Measurements from ENCODE around the gene DALRD3. TPM values are rescaled to one million over a fixed set of nuclear protein-coding genes. Genes with fewer than 3 reads are reported as not detected.

Gene DALRD3
- total and polyA plus RNA-seq, 4 donors: 7.9 to 10.6 (median 9.3) TPM

DNA sequence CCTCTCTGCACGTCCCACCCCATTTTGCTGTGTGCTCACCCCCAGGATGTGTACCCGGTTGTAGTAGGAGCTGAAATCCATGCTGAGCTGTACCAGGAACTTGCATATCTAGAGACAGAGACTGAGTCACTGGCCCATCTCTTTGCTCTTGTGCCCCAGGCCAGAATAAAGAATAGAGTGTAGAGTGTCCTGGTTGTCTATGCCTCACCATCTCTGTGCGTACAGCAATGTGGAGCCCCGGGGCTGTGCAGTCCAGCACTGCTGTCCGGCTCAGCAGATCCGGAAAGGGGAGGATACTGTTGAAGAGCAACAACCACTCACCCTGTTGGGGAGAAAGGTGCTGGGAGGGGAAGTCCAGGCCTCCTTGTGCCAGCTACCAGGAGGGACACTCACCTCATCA, 2.6 kb downstream of the DALRD3 start (continued):
- no peak for TF ChIP-seq ATF3 (IDR thresholded peaks at IDR 0.05)
- no peak for TF ChIP-seq RXRA (IDR thresholded peaks at IDR 0.05)
- TF ChIP-seq TAF1 (conservative IDR thresholded peaks at IDR 0.05): no peak
- TF ChIP-seq, protein P1, sequence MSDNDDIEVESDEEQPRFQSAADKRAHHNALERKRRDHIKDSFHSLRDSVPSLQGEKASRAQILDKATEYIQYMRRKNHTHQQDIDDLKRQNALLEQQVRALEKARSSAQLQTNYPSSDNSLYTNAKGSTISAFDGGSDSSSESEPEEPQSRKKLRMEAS (IDR thresholded peaks at IDR 0.05): no peak
- no peak for TF ChIP-seq REST (IDR thresholded peaks at IDR 0.05)
- no peak for TF ChIP-seq NR2F2 (IDR thresholded peaks at IDR 0.05)

GRCh38 chr3:49015072-49015471, 3.3 kb downstream of the DALRD3 start:
- no peak for DNase-seq (ENCODE audit: low spot score)
- no peak for TF ChIP-seq FOXA2 (IDR thresholded peaks at IDR 0.05)
- TF ChIP-seq, protein P1 (IDR thresholded peaks at IDR 0.05): no peak
- TF ChIP-seq ATF3 (IDR thresholded peaks at IDR 0.05): no peak
- no peak for TF ChIP-seq NR2F2 (IDR thresholded peaks at IDR 0.05)
- TF ChIP-seq HNF4A (conservative IDR thresholded peaks at IDR 0.05): no peak
- TF ChIP-seq EGR1 (IDR thresholded peaks at IDR 0.05; ENCODE audit: low read depth in 2 of 2): no peak
- no peak for TF ChIP-seq JUND (IDR thresholded peaks at IDR 0.05)
- TF ChIP-seq TAF1 (conservative IDR thresholded peaks at IDR 0.05): no peak
- TF ChIP-seq GABPA (IDR thresholded peaks at IDR 0.05 in 1 of 2, conservative IDR thresholded peaks at IDR 0.05 in 1 of 2): no peak
- no peak for TF ChIP-seq HNF4G (IDR thresholded peaks at IDR 0.05)
- TF ChIP-seq RAD21 (IDR thresholded peaks at IDR 0.05): no peak
- TF ChIP-seq CTCF (IDR thresholded peaks at IDR 0.05; ENCODE audit: low read depth, low read length, missing input control): no peak
- TF ChIP-seq, protein P2, sequence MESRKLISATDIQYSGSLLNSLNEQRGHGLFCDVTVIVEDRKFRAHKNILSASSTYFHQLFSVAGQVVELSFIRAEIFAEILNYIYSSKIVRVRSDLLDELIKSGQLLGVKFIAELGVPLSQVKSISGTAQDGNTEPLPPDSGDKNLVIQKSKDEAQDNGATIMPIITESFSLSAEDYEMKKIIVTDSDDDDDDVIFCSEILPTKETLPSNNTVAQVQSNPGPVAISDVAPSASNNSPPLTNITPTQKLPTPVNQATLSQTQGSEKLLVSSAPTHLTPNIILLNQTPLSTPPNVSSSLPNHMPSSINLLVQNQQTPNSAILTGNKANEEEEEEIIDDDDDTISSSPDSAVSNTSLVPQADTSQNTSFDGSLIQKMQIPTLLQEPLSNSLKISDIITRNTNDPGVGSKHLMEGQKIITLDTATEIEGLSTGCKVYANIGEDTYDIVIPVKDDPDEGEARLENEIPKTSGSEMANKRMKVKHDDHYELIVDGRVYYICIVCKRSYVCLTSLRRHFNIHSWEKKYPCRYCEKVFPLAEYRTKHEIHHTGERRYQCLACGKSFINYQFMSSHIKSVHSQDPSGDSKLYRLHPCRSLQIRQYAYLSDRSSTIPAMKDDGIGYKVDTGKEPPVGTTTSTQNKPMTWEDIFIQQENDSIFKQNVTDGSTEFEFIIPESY (IDR thresholded peaks at IDR 0.05): no peak
- Histone ChIP-seq H3K27ac (ENCODE audit: low read depth in 1 of 2, low read length in 2 of 2) (no peak overlapping the region), H3K9ac (ENCODE audit: low read depth in 1 of 2, low read length in 2 of 2) (no peak overlapping the region), H3K4me1 (ENCODE audit: control insufficient read depth in 4 of 4, insufficient read depth in 4 of 4, low read length in 3 of 4) (peaks cover 6 to 29% (median 20%) of the 10 kb centered on the region in 4 donors), H3K4me3 (ENCODE audit: low read depth in 1 of 3, low read length in 3 of 3) (no peak overlapping the region), H3K27me3 (ENCODE audit: control insufficient read depth in 4 of 4, insufficient read depth in 4 of 4, low read length in 3 of 4) (no peaks in the 10 kb centered on the region), H3K9me3 (ENCODE audit: control insufficient read depth in 4 of 4, low read length in 3 of 4) (no peaks in the 10 kb centered on the region), H3K36me3 (ENCODE audit: control insufficient read depth in 4 of 4, insufficient read depth in 3 of 4, low read depth in 1 of 4, low read length in 3 of 4) (peaks cover 8 to 43% (median 15%) of the 10 kb centered on the region in 4 donors)
- 86% methylated on average over 8 of the region's 8 CpGs for WGBS

Data from liver (tissue), 9 donors.